Melanocyte of skin (primary cell): Measurements from ENCODE around the gene OR4K2. TPM values are rescaled to one million over a fixed set of nuclear protein-coding genes. Genes with fewer than 3 reads are reported as not detected.

Experiments
- total RNA-seq, 2 donors: library from RNA; depleted of rRNA; stranded (reverse); fragments of >200 nt; gene quantifications; 2 replicates each; pipeline ENCODE4 v1.2.3, GENCODE V29; 2012

OR4K2 gene, protein sequence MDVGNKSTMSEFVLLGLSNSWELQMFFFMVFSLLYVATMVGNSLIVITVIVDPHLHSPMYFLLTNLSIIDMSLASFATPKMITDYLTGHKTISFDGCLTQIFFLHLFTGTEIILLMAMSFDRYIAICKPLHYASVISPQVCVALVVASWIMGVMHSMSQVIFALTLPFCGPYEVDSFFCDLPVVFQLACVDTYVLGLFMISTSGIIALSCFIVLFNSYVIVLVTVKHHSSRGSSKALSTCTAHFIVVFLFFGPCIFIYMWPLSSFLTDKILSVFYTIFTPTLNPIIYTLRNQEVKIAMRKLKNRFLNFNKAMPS
- total RNA-seq: not detected

DNA sequence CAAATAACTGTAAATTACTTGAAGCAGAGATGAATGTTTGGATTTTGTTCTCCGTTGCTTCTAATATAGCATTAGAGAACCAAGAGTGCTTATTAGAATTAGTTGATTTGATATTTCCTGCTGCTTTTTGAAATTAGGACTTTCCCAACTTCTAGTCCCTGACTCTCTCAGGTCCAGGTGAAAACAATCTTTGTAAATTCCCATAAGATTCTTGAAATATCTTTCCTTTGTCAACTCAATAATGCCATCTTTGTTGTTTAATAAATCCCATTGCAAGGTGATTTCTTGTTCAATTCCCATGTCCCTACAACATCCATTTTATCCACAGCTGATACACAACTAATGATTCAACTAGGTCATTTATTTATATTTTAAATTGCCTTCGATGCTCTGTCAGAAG lies at the start of gene OR4K2:
Gene OR4K2, plus strand, starts transcription at position 301 of the 400 bp plus-strand sequence. CDS start 1,126 bp downstream, outside the sequence.

DNA sequence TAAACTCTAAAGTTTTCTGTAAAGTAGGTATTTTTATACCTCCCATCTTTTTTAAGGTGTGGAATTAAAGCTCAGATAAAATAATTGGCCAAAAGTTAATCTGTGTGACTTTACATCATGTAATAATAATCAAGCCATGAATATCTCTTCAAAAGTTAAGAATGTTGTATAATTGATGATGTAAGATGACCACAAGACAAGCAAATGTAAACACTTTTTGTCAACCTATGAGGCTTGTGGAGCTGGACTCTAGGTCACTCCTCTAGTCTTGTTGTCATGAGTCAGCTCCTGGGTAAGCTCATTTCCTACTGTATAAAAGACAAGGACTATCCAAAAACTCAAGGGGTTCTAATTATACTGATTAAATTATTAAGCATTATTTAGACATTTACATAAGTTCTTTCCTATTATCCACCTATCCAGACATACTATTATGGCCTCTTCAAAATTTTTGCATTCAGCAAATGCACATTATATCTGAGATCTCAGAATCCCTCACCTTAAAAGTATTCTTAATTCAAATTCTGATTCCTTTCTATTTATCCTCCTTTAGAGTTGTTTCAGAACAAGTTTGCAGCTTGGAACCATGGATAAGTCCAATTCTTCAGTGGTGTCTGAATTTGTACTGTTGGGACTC lies 45.2 kb downstream of the OR4K2 start, which contains the start of gene OR4K5:
Gene OR4K5, plus strand, starts transcription at position 587 of the 637 bp plus-strand sequence. Its CDS starts 0 bp downstream, at position 587.

DNA sequence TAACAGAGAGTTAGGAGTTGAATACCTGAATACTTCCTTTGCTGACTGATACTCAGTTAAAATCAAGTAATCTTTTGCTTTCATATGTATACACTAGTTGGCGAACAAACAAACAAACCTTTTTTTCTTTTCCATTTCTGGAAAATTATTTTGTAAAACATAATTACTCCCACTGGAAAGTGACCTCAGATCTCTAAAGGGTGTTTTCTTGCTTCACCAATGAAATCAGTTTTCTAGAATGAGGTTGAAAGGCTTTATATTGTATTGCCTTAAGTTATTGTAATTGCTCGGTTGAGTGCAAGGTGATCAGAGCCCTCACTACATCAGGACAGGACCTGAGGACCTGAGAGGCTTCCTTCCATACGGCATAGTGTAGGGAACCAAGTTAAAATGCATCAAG lies 55.7 kb downstream of the OR4K2 start, which contains the start of gene OR4K1:
Gene OR4K1, plus strand, starts transcription at position 301 of the 400 bp plus-strand sequence. CDS start 4,750 bp downstream, outside the sequence.

Other genes with a start within 250 kb of the OR4K2 start
- gene OR11H2, start 161.3 kb upstream of the OR4K2 start, total RNA-seq: not detected
- gene OR4Q3, start 131.6 kb upstream of the OR4K2 start, total RNA-seq: not detected
- gene OR4M1, start 101.6 kb upstream of the OR4K2 start, total RNA-seq: not detected
- not detected for gene OR4N2, start 71.4 kb upstream of the OR4K2 start, total RNA-seq
- not detected for gene OR4K5, start 45.5 kb downstream of the OR4K2 start, total RNA-seq
- gene OR4K1, start 55.8 kb downstream of the OR4K2 start, total RNA-seq: not detected
- not detected for gene OR4K15, start 100.4 kb downstream of the OR4K2 start, total RNA-seq
- gene OR4Q2, start 127.0 kb downstream of the OR4K2 start, total RNA-seq: not detected
- gene OR4K14, start 144.2 kb downstream of the OR4K2 start, total RNA-seq: not detected
- gene OR4K13, start 160.9 kb downstream of the OR4K2 start, total RNA-seq: not detected
- gene OR4L1, start 184.9 kb downstream of the OR4K2 start, total RNA-seq: not detected
- not detected for gene OR4K17, start 235.6 kb downstream of the OR4K2 start, total RNA-seq